ENCODE measurements around the gene CTDSP1.

CTDSP1 gene

DNA sequence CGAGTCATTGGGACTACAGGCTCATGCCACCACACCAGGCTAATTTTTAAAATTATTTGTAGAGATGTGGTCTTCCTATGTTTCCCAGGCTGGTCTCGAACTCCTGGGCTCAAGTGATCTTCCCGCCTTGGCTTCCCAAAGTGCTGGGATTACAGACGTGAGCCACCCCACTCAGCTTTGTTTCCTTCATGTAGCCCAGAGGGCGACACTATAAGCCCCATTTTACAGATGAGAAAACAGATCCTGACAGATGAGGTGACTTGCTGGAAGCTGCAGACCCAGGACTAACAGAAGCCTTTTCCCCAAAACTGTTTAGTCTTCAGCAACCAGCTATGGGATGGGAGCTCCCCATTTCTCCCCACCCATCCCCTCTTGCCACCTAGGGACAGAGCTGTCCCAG, 7.2 kb upstream of the CTDSP1 start:
- no peak for DNase-seq (ENCODE audit: low spot score)
- TF ChIP-seq CTCF (IDR thresholded peaks at IDR 0.05; ENCODE audit: extremely low read depth, missing control alignments): no peak

GRCh38 chr2:218392891-218393462, 6.7 kb upstream of the CTDSP1 start:
- no peak for DNase-seq (ENCODE audit: low spot score)
- TF ChIP-seq CTCF (IDR thresholded peaks at IDR 0.05; ENCODE audit: extremely low read depth, missing control alignments): no peak

- no peak for TF ChIP-seq CTCF (IDR thresholded peaks at IDR 0.05; ENCODE audit: extremely low read depth, missing control alignments)
- DNase-seq (ENCODE audit: low spot score): no peak
These were observed 5.8 kb upstream of the CTDSP1 start for GRCh38 chr2:218393750-218394290.

DNA sequence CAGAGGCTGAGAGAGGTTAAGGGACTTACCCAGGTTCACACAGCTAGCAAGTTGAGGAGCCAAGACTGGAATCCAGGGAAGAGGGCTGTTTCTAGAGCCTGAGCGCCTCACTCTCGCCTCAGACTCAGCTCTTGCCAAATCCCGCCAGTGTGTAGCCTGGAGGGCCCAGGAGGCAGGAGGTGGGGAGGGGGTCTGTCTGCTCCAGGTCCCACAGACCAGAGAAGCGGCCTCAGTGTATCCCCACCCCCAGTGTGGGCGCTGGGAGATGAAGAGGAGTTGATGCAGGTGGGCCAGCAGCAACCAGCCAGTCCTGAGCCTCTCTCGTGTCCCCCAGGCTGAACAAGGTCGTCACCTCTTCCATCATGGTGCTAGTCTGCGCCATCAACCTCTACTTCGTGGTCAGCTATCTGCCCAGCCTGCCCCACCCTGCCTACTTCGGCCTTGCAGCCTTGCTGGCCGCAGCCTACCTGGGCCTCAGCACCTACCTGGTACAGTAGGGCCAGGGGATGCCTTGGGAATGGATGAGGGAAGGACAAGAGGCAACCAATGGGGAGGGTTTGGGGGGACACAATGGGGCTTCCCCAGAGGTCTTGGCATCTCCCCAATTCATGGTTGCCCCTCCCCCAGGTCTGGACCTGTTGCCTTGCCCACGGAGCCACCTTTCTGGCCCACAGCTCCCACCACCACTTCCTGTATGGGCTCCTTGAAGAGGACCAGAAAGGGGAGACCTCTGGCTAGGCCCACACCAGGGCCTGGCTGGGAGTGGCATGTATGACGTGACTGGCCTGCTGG, 5.2 kb upstream of the CTDSP1 start:
- DNase-seq (ENCODE audit: low spot score): no peak

GRCh38 chr2:218395090-218395444, 4.6 kb upstream of the CTDSP1 start:
- DNase-seq (ENCODE audit: low spot score): no peak
- no peak for TF ChIP-seq CTCF (IDR thresholded peaks at IDR 0.05; ENCODE audit: extremely low read depth, missing control alignments)

More for the DNA sequence above, 5.2 kb upstream of the CTDSP1 start:
- no peak for TF ChIP-seq CTCF (IDR thresholded peaks at IDR 0.05; ENCODE audit: extremely low read depth, missing control alignments)

- no peak for DNase-seq (ENCODE audit: low spot score)
- TF ChIP-seq CTCF (IDR thresholded peaks at IDR 0.05; ENCODE audit: extremely low read depth, missing control alignments): no peak
These were observed 4.2 kb upstream of the CTDSP1 start for GRCh38 chr2:218395456-218395825.
